Measurements from ENCODE around the gene FABP7. TPM values are rescaled to one million over a fixed set of nuclear protein-coding genes. Genes with fewer than 3 reads are reported as not detected.

The FABP7 gene
- polyA plus RNA-seq, 2 of the 4 experiments (the other 2 are of a cell fraction): not detected

DNA sequence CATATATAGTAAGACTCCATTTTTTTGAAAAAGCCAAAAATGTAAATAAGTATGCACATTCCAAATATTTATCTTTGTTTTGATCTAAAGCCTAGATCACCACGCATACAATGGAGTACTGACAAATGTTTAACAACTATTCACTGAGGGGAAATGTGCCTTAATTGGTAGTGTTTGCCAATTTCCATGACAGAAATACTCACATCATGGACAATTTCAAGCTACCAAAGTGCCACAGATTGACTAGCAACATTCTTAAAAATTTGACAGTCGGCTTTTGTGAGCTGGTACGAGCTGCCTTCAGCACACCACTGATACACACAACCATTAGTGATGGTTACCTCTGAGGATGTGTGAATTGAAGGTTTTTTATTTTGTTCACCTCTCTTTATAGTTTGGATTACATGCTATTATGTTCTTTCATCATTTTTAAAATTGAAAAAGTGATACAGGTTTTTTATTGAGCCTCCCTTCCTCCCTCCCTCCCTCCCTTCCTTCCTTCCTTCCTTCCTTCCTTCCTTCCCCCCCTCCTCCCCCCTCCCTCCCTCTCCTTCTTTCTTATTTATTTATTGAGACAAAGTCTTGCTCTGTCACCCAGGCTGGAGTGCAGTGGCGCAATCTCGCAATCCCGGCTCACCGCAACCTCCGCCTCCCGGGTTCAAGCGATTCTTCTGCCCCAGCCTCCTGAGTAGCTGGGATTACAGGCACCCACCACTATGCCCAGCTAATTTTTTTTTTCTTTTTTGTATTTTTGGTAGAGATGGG, 28.8 kb downstream of the FABP7 start:
- 87% methylated on average over 10 of the region's 10 CpGs for WGBS (ENCODE audit: missing lambda C conversion rate)
- Histone ChIP-seq H3K4me1 (no peaks in the 10 kb centered on the region), H3K4me3 (no peak overlapping the region), H3K27ac (no peak overlapping the region), H3K9me3 (no peaks in the 10 kb centered on the region), H3K4me2 (no peak overlapping the region)
- CTCF ChIA-PET: no interaction called here
- POLR2A ChIA-PET: no interaction called here
- DNase-seq (ENCODE audit: low read depth in 1 of 2, low spot score in 1 of 2) (no peak), FAIRE-seq (no peak), ATAC-seq (no peak)
- no peak for TF ChIP-seq RNF2 (IDR thresholded peaks at IDR 0.05; ENCODE audit: borderline replicate concordance, low read depth)

DNA sequence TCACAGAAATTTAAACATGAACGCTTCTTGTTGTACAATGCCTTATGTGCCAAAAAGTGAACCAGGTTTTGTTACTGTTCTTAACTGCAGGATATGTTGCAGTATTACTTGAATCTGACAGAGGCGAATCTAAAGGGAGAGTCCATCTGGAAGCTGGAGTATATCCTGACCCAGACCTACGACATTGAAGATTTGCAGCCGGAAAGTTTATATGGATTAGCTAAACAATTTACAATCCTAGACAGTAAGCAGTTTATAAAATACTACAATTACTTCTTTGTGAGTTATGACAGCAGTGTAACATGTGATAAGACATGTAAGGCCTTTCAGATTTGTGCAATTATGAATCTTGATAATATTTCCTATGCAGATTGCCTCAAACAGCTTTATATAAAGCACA, 29.5 kb downstream of the FABP7 start:
- FAIRE-seq: no peak
- Histone ChIP-seq H3K4me1 (no peaks in the 10 kb centered on the region), H3K4me3 (no peak overlapping the region), H3K4me2 (no peak overlapping the region), H3K9me3 (no peaks in the 10 kb centered on the region), H3K27ac (no peak overlapping the region)
- no peak for ATAC-seq
- ChIA-PET CTCF (no interaction called here), POLR2A (no interaction called here)
- WGBS (ENCODE audit: missing lambda C conversion rate): 86% methylated on average over 4 of the region's 4 CpGs
- no peak for DNase-seq (ENCODE audit: low read depth in 1 of 2, low spot score in 1 of 2)
- TF ChIP-seq NR3C1 (IDR thresholded peaks at IDR 0.05) (no peak), SREBF2 (IDR thresholded peaks at IDR 0.05) (no peak), FOSB (CRISPR knock-in tag; IDR thresholded peaks at IDR 0.05) (no peak), ZSCAN20 (CRISPR knock-in tag; IDR thresholded peaks at IDR 0.05) (no peak), EHMT2 (IDR thresholded peaks at IDR 0.05; ENCODE audit: low read depth) (no peak)

DNA sequence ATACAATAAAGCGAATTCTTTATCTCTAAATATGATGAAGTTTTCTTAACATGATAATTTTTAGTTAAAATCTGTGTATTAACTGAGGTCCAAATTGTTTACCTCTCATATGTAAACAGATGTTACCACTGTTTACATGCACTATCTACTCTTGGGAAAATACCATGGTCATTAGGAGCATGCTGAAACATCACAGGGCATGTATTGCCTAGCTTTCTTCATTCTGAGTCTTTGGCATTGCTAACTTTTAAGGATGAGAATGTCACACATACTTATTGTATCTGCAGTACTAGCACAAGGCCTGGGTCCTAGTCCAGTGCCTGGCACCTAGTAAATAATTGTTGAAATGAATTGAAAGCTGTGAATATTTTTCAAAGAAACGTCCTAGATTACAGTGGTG, 30.2 kb downstream of the FABP7 start:
- DNase-seq (ENCODE audit: low read depth in 1 of 2, low spot score in 1 of 2): no peak
- Histone ChIP-seq H3K4me3 (no peak overlapping the region), H3K27ac (no peak overlapping the region), H3K4me1 (no peaks in the 10 kb centered on the region), H3K4me2 (no peak overlapping the region), H3K9me3 (no peaks in the 10 kb centered on the region)
- FAIRE-seq: no peak
- 50% methylated on average over 2 of the region's 2 CpGs for WGBS (ENCODE audit: missing lambda C conversion rate)
- no peak for TF ChIP-seq MAFK (IDR thresholded peaks at IDR 0.05; ENCODE audit: partially characterized antibody)
- CTCF ChIA-PET: interaction anchor here (0.6 kb wide), 1 partner anchor 267 kb away, joined by 3 read pairs; no protein-coding TSS in a partner anchor
- no peak for ATAC-seq
- POLR2A ChIA-PET: no interaction called here

DNA sequence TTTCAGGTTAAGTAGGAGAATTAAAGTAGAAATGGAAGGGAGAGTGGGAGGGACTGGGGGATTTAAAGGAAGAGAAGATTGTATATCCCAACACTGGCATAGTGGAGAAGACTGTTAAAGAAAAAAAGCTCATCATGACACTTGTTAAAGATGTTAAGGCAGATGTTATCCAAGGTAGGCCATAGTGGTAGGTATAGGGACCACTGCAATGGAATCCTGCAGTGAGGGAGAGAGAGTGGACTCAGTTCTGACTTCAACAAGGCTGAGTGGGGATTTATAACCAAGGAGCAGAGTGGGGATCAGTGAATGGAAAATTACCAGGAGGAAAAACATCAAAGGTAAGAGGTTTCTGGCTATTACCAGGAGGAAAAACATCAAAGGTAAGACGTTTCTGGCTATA, 30.7 kb downstream of the FABP7 start:
- no peak overlapping the region for H3K27ac ChIP-seq
- no peak overlapping the region for H3K4me3 ChIP-seq
- no peak for FAIRE-seq
- no peak for ATAC-seq
- CTCF ChIA-PET: interaction anchor here (0.6 kb wide), 1 partner anchor 267 kb away, joined by 3 read pairs; no protein-coding TSS in a partner anchor
- no peak overlapping the region for H3K4me2 ChIP-seq
- H3K4me1 ChIP-seq: no peaks in the 10 kb centered on the region
- no peaks in the 10 kb centered on the region for H3K9me3 ChIP-seq
- 26% methylated on average over 1 of the region's 1 CpG for WGBS (ENCODE audit: missing lambda C conversion rate)
- POLR2A ChIA-PET: no interaction called here
- TF ChIP-seq, protein P1, sequence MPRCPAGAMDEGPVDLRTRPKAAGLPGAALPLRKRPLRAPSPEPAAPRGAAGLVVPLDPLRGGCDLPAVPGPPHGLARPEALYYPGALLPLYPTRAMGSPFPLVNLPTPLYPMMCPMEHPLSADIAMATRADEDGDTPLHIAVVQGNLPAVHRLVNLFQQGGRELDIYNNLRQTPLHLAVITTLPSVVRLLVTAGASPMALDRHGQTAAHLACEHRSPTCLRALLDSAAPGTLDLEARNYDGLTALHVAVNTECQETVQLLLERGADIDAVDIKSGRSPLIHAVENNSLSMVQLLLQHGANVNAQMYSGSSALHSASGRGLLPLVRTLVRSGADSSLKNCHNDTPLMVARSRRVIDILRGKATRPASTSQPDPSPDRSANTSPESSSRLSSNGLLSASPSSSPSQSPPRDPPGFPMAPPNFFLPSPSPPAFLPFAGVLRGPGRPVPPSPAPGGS (IDR thresholded peaks at IDR 0.05): no peak
- TF ChIP-seq JUN (IDR thresholded peaks at IDR 0.05) (no peak), ZC3H11A (IDR thresholded peaks at IDR 0.05) (no peak), ZSCAN20 (CRISPR knock-in tag; IDR thresholded peaks at IDR 0.05) (no peak), HDAC2 (IDR thresholded peaks at IDR 0.05) (no peak), FOSL2 (IDR thresholded peaks at IDR 0.05) (no peak), FOSL2 (CRISPR knock-in tag; IDR thresholded peaks at IDR 0.05) (no peak), RCOR1 (IDR thresholded peaks at IDR 0.05; ENCODE audit: low read depth, low read length) (no peak), CHD4 (IDR thresholded peaks at IDR 0.05; ENCODE audit: borderline replicate concordance) (no peak), RAD21 (conservative IDR thresholded peaks at IDR 0.05 in 1 of 2, IDR thresholded peaks at IDR 0.05 in 1 of 2) (no peak), EHMT2 (IDR thresholded peaks at IDR 0.05; ENCODE audit: low read depth) (no peak), ZFP36 (IDR thresholded peaks at IDR 0.05; ENCODE audit: borderline replicate concordance, partially characterized antibody) (no peak), CHD2 (IDR thresholded peaks at IDR 0.05; ENCODE audit: low read length, partially characterized antibody) (no peak), SMC3 (IDR thresholded peaks at IDR 0.05) (no peak), HOXA7 (CRISPR knock-in tag; IDR thresholded peaks at IDR 0.05) (no peak), TFCP2L1 (CRISPR knock-in tag; IDR thresholded peaks at IDR 0.05) (no peak), EP300 (IDR thresholded peaks at IDR 0.05) (no peak)
- TF ChIP-seq, protein P2, sequence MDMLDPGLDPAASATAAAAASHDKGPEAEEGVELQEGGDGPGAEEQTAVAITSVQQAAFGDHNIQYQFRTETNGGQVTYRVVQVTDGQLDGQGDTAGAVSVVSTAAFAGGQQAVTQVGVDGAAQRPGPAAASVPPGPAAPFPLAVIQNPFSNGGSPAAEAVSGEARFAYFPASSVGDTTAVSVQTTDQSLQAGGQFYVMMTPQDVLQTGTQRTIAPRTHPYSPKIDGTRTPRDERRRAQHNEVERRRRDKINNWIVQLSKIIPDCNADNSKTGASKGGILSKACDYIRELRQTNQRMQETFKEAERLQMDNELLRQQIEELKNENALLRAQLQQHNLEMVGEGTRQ (IDR thresholded peaks at IDR 0.05): no peak
- DNase-seq (ENCODE audit: low read depth in 1 of 2, low spot score in 1 of 2): no peak

Data from A549 (cell line).